IPS DF 19.7 (cell line): ENCODE data around the gene OTOP3.
"Not testable (repeated sequence)": the region's sequence is repeated elsewhere in the genome, so short reads cannot be mapped to it uniquely, and the experiment has no call there.

Experiments used
- DNase-seq: peaks from one replicate; pipeline ENCODE4 v3.0.0-alpha.2; 2013; ENCODE audit warnings: low read depth, low spot score

Gene OTOP3

GRCh38 chr17:74935585-74936469 is at the start of gene OTOP3:
Gene OTOP3, plus strand, starts transcription at chr17:74935898. Its CDS starts 24 bp downstream, at chr17:74935922.
- DNase-seq, result no peak

GRCh38 chr17:74888469-74888868 is 47.2 kb upstream of the OTOP3 start:
- no peak for DNase-seq

GRCh38 chr17:74890554-74890953 is 45.1 kb upstream of the OTOP3 start:
- DNase-seq, result no peak

GRCh38 chr17:74892013-74892841 is 43.5 kb upstream of the OTOP3 start:
- no peak for DNase-seq

- no peak for DNase-seq
Observed at GRCh38 chr17:74892974-74893911, 42.5 kb upstream of the OTOP3 start, which contains the start of gene FADS6. Gene FADS6, minus strand, starts transcription at chr17:74893633. Its CDS starts 38 bp downstream, at chr17:74893595.

GRCh38 chr17:74893936-74894671 is 41.6 kb upstream of the OTOP3 start:
- no peak for DNase-seq

- DNase-seq, result no peak
Observed at GRCh38 chr17:74898376-74898946, 37.2 kb upstream of the OTOP3 start.

- DNase-seq, result no peak
Observed at GRCh38 chr17:74900208-74900607, 35.5 kb upstream of the OTOP3 start.

- DNase-seq, result no peak
Observed at GRCh38 chr17:74901353-74902135, 34.2 kb upstream of the OTOP3 start.

GRCh38 chr17:74903034-74903433 is 32.7 kb upstream of the OTOP3 start:
- no peak for DNase-seq

- DNase-seq, result no peak
Observed at GRCh38 chr17:74903671-74904070, 32.0 kb upstream of the OTOP3 start.

- no peak for DNase-seq
Observed at GRCh38 chr17:74904687-74905409, 30.9 kb upstream of the OTOP3 start.

- not testable (repeated sequence) for DNase-seq
Observed at GRCh38 chr17:74906214-74906793, 29.4 kb upstream of the OTOP3 start.

GRCh38 chr17:74907012-74907411 is 28.7 kb upstream of the OTOP3 start:
- DNase-seq, result no peak

GRCh38 chr17:74909097-74909496 is 26.6 kb upstream of the OTOP3 start:
- DNase-seq, result not testable (repeated sequence)

- DNase-seq, result not testable (repeated sequence)
Observed at GRCh38 chr17:74911423-74911822, 24.3 kb upstream of the OTOP3 start.

GRCh38 chr17:74916136-74916850 is 19.4 kb upstream of the OTOP3 start:
- no peak for DNase-seq

- no peak for DNase-seq
Observed at GRCh38 chr17:74916851-74917199, 18.9 kb upstream of the OTOP3 start.
